Progenitor cell of endocrine pancreas (in vitro differentiated cells): ENCODE results near the gene PRUNE2. TPM values are rescaled to one million over a fixed set of nuclear protein-coding genes. Genes with fewer than 3 reads are reported as not detected.
"Not testable (repeated sequence)": the region's sequence is repeated elsewhere in the genome, so short reads cannot be mapped to it uniquely, and the experiment has no call there.

Source experiments
- DNase-seq: peaks from one replicate; pipeline ENCODE4 v3.0.0; 2021; ENCODE audit warnings: low spot score; ENCODE audit not compliant: unreplicated experiment
- H3K27ac Mint-ChIP-seq: 2 replicates; pipeline ENCODE4 v1.8.0; 2021; ENCODE audit warnings: mild to moderate bottlenecking, moderate library complexity, mixed read lengths
- H3K27me3 Mint-ChIP-seq: 2 replicates; pipeline ENCODE4 v1.8.0; 2021; ENCODE audit warnings: mixed read lengths
- H3K36me3 Mint-ChIP-seq: 2 replicates; pipeline ENCODE4 v1.8.0; 2022; ENCODE audit warnings: mixed read lengths; ENCODE audit not compliant: insufficient read depth
- H3K4me1 Mint-ChIP-seq: 2 replicates; pipeline ENCODE4 v1.8.0; 2021; ENCODE audit warnings: low read depth, mixed read lengths
- H3K4me3 Mint-ChIP-seq: 2 replicates; pipeline ENCODE4 v1.8.0; 2021; ENCODE audit warnings: low read depth, mild to moderate bottlenecking, moderate library complexity, mixed read lengths
- H3K9me3 Mint-ChIP-seq: 2 replicates; pipeline ENCODE4 v1.8.0; 2021; ENCODE audit warnings: low read depth, mixed read lengths
- CTCF ChIP-seq: fragments of 200-600 bp; sonication (generic); IDR thresholded peaks from one replicate; pipeline ENCODE4 v1.5.0; 2021; ENCODE audit warnings: antibody characterized with exemption, mild to moderate bottlenecking; ENCODE audit not compliant: unreplicated experiment
- total RNA-seq: library from RNA; stranded (reverse); gene quantifications from 2 replicates; pipeline ENCODE4 v1.2.1, GENCODE V29; 2021

The PRUNE2 gene
- total RNA-seq, 1 donor from 2014 or later: 5.6 TPM

- Mint-ChIP-seq H3K4me1 (peaks cover 2% of the 10 kb centered on the region), H3K27ac (no peak overlapping the region), H3K4me3 (no peak overlapping the region), H3K36me3 (no peaks in the 10 kb centered on the region), H3K27me3 (no peaks in the 10 kb centered on the region), H3K9me3 (peaks cover 8% of the 10 kb centered on the region)
- TF ChIP-seq CTCF: no peak
- DNase-seq: no peak
Observed at GRCh38 chr9:76677481-76678055, 228.3 kb downstream of the PRUNE2 start.

GRCh38 chr9:76676857-76677256 is 229.1 kb downstream of the PRUNE2 start:
- no peak for TF ChIP-seq CTCF
- Mint-ChIP-seq H3K36me3 (no peaks in the 10 kb centered on the region), H3K4me3 (no peak overlapping the region), H3K27ac (no peak overlapping the region), H3K9me3 (peaks cover 8% of the 10 kb centered on the region), H3K27me3 (no peaks in the 10 kb centered on the region), H3K4me1 (peaks cover 2% of the 10 kb centered on the region)
- no peak for DNase-seq

- peaks cover 2% of the 10 kb centered on the region for H3K36me3 Mint-ChIP-seq
- no peaks in the 10 kb centered on the region for H3K27me3 Mint-ChIP-seq
- no peak overlapping the region for H3K4me3 Mint-ChIP-seq
- no peak overlapping the region for H3K27ac Mint-ChIP-seq
- H3K9me3 Mint-ChIP-seq: peaks cover 7% of the 10 kb centered on the region
- no peak for DNase-seq
- peaks cover 14% of the 10 kb centered on the region for H3K4me1 Mint-ChIP-seq
- TF ChIP-seq CTCF: no peak
Observed at GRCh38 chr9:76667521-76667957, 238.4 kb downstream of the PRUNE2 start.

- H3K36me3 Mint-ChIP-seq, H3K4me3 Mint-ChIP-seq, H3K27me3 Mint-ChIP-seq, H3K9me3 Mint-ChIP-seq, H3K27ac Mint-ChIP-seq, DNase-seq: not testable (repeated sequence)
- TF ChIP-seq CTCF: peak; percentile 60
- peaks cover 14% of the 10 kb centered on the region for H3K4me1 Mint-ChIP-seq
Observed at GRCh38 chr9:76665966-76666365, 239.9 kb downstream of the PRUNE2 start.

- H3K36me3 Mint-ChIP-seq: peaks cover 2% of the 10 kb centered on the region
- H3K27me3 Mint-ChIP-seq: no peaks in the 10 kb centered on the region
- no peak overlapping the region for H3K4me3 Mint-ChIP-seq
- H3K27ac Mint-ChIP-seq: no peak overlapping the region
- H3K9me3 Mint-ChIP-seq: peaks cover 7% of the 10 kb centered on the region
- peaks cover 14% of the 10 kb centered on the region for H3K4me1 Mint-ChIP-seq
- no peak for TF ChIP-seq CTCF
- DNase-seq: no peak
Observed at GRCh38 chr9:76665458-76665857, 240.5 kb downstream of the PRUNE2 start.
